Inflammatory macrophage treated with lipopolysaccharide for 1 hour (primary cell): Measurements from ENCODE around the gene CRTC2.

Experiments used
- DNase-seq, 2 donors: peaks; one replicate each; pipeline ENCODE4 v3.0.0-alpha.2; 2020 to 2022

CRTC2 gene

GRCh38 chr1:153973525-153973924, 15.1 kb upstream of the CRTC2 start:
- no peak for DNase-seq

GRCh38 chr1:153973071-153973470, 14.7 kb upstream of the CRTC2 start:
- no peak for DNase-seq

GRCh38 chr1:153970346-153970745, 11.9 kb upstream of the CRTC2 start:
- no peak for DNase-seq

- no peak for DNase-seq
Observed at GRCh38 chr1:153968972-153969371, 10.6 kb upstream of the CRTC2 start.

GRCh38 chr1:153968408-153968807, 10.0 kb upstream of the CRTC2 start:
- no peak for DNase-seq

GRCh38 chr1:153968000-153968363, 9.6 kb upstream of the CRTC2 start:
- DNase-seq: no peak

GRCh38 chr1:153967107-153967999, 8.9 kb upstream of the CRTC2 start, which contains the start of gene CREB3L4:
CREB3L4 (plus strand) TSS chr1:153967902; CDS start chr1:153968526, 624 bp downstream.
- peak; percentile 94 to 95 for DNase-seq

GRCh38 chr1:153963850-153964331, 5.5 kb upstream of the CRTC2 start:
- no peak for DNase-seq

GRCh38 chr1:153963030-153963849, 4.8 kb upstream of the CRTC2 start, which contains the start of gene SLC39A1:
SLC39A1 (minus strand) TSS chr1:153963537; CDS start chr1:153962715, 822 bp downstream.
- DNase-seq: peak; percentile 95 to 98

GRCh38 chr1:153962088-153963029, 3.9 kb upstream of the CRTC2 start:
- DNase-seq: peak; percentile 71 to 74

- no peak for DNase-seq
Observed at GRCh38 chr1:153961421-153961820, 3.0 kb upstream of the CRTC2 start.

GRCh38 chr1:153960206-153960605, 1.8 kb upstream of the CRTC2 start:
- DNase-seq: no peak

GRCh38 chr1:153959454-153959853, 1.0 kb upstream of the CRTC2 start:
- DNase-seq: no peak

GRCh38 chr1:153958961-153959260, 499 bp upstream of the CRTC2 start:
- no peak for DNase-seq

- peak; percentile 12 to 28 for DNase-seq
Observed at GRCh38 chr1:153957744-153958110, 685 bp downstream of the CRTC2 start.

- DNase-seq: no peak
Observed at GRCh38 chr1:153956997-153957715, 1.3 kb downstream of the CRTC2 start.

GRCh38 chr1:153954826-153955225, 3.6 kb downstream of the CRTC2 start:
- DNase-seq: no peak

- no peak for DNase-seq
Observed at GRCh38 chr1:153953859-153954365, 4.5 kb downstream of the CRTC2 start.

- no peak for DNase-seq
Observed at GRCh38 chr1:153951801-153952200, 6.6 kb downstream of the CRTC2 start.

GRCh38 chr1:153951183-153951582, 7.2 kb downstream of the CRTC2 start:
- no peak for DNase-seq

- peak; percentile 71 to 85 for DNase-seq
Observed at GRCh38 chr1:153946622-153947241, 11.7 kb downstream of the CRTC2 start, which contains the start of gene DENND4B. DENND4B (minus strand) TSS chr1:153946718; CDS start chr1:153944374, 2,344 bp downstream.
